GM11168 (cell line): ENCODE results near the gene FAF1.

Source experiments
- in situ Hi-C: fragments of 300-500 bp; cut with MboI; formaldehyde crosslinking; loops from one replicate; pipeline ENCODE4 v1.12.0; 2022; ENCODE audit warnings: low sequenced_read_pairs; ENCODE audit not compliant: unreplicated experiment

Gene FAF1

GRCh38 chr1:50681931-50682330, 278.1 kb downstream of the FAF1 start:
- in situ Hi-C loops, result no loop called here

GRCh38 chr1:50667710-50668356, 292.2 kb downstream of the FAF1 start:
- in situ Hi-C loops, result no loop called here

DNA sequence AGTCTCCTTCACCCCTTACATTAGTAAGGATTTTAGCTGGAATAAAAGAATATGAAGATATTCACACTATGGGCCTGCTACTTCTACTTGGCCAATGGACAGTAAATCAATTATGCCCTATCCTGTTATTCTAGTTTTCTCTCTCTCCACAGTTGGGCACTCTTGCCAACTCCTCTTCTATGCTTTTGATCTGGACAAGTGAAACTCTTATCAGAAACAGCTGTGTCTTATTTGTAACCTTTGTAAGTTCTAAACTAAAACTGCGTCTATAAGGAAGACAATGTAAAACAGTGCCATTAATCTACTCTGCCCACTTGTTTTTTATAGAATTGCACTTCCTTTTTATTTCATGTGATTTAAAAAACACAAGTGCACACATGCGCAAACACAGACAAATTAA, 292.8 kb downstream of the FAF1 start:
- in situ Hi-C loops, result no loop called here

DNA sequence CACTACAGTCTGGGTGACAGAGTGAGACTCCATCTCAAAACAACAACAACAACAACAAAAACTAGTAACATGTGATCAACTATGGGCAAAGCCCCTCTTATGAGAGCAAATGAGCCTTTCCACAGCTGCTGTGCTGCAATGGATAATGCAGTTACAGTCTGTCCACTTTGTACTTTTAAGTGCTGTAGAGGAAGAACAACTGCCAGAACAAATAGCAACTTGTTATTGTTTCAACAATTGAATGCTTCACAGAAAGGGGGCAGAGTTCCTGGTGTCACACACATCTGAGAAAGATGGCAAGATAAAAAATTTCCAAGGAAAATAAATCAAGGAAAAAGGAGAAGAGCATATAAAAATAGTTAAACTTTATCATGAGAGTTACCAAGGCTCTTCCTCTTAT, 293.2 kb downstream of the FAF1 start:
- in situ Hi-C loops, result no loop called here

DNA sequence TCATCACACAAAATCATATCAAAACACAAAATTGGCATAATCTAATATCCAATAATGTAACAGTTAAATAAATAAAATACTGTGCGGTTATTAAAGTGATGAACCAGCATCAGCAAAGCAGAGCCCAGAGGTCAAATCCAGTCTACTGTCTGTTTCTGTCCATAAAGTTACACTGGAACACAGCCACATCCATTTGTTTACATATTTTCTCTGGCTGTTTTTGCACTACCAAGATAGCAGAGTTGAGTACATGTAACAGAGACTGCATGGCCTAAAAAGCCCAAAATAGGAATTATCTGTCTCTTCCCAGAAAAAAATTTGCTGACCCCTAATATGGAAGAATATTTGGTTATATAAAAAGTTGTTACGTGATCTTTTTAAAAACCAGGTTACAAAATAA, 294.7 kb downstream of the FAF1 start:
- in situ Hi-C loops, result no loop called here

DNA sequence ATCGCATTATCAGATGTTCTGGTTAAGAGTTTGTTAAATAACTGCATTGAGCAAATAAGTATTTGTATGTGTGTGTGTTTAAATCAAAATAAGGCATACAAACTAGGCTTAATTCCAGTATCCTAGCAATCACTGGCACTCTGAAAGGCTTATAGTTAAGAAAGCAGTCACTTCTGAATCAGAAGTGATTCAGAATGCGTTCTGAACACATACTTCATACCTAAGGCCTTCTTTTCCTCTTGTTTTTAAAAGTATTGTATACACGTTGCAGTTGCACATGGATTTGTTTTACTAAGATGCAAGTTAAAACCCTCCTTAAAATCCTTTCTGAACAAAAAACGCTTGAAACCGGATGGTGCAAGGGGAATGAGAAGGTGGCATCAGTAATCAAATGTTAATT, 298.4 kb downstream of the FAF1 start:
- in situ Hi-C loops, result no loop called here

DNA sequence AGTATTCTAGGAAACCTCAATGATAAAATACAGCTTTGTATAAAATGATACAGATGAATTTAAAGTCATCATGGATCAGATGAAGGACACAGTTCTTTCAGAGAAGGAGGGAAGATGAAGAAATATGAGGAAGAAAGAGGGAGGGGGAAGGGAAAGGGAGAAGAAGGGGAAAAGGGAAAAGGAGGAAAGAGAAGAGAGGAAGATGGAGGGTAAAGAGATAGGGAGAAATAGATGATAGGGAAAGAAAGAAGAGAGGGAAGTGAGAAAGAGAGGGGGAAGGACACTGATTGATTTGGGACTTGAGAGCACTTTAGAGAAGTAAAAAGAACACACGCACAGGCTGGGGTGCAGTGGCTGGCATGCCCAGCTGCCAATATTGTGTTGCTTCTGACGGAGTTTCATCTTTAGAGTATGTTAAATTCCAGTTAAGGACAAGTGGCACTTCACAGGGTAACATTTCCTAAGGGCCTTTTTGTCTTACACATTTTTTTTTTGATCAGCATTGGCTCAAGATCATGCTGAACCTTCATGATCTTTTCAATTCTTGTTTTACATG, 300.9 kb downstream of the FAF1 start:
- in situ Hi-C loops, result no loop called here

GRCh38 chr1:50658459-50659076, 301.5 kb downstream of the FAF1 start:
- in situ Hi-C loops, result no loop called here

DNA sequence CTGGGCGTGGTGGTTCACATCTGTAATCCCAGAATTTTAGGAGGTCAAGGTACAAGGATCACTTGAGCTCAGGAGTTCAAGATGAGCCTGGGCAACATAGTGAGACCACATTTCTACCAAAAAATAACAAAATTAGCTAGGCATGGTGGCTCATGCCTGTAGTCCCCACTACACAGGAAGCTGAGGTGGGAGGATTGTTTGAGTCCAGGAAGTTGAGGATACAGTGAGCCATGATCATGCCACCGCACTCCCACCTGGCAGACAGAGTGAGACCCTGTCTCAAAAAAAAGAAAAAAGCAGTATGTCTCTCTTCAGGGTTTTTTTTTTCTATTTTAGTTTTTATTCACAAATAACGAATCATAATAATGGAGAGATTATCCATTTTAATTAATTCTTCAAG, 303.1 kb downstream of the FAF1 start:
- in situ Hi-C loops, result no loop called here

- in situ Hi-C loops, result no loop called here
These were observed 308.4 kb downstream of the FAF1 start for GRCh38 chr1:50651476-50652263.

GRCh38 chr1:50646526-50646925, 313.5 kb downstream of the FAF1 start:
- in situ Hi-C loops, result no loop called here

GRCh38 chr1:50645139-50645538, 314.9 kb downstream of the FAF1 start:
- in situ Hi-C loops, result no loop called here

DNA sequence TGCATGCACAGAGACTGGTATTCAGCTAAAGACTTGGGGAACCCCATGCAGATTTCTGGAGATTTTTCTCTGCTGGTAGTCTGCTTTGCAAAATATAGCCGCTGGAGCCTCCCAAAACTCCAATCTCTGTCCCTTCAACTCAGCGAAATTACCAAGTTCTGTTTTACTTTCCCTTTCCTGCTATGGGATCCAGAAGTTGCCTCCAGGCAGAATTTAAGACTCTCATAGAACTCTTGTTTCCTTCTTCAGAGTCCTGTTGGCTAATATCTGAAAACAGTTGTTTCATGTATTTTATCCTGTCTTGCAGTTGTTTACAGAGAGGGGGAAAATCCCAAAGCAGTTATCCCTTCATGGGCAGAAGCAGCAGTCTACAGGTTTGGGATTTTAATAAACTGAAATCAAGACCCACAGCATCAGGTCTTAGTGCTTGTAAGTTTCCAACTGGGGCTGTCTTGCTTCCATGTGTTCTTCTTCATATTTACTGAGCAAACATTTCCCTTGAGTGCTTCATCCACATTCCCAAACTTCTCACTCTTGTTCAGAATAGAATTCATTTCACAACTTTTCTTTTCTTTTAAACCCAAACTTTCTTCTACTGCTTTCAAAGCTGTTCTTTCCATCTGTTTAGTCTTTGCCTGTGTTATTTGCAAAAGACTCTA, 315.5 kb downstream of the FAF1 start:
- in situ Hi-C loops, result no loop called here

- in situ Hi-C loops, result no loop called here
These were observed 322.6 kb downstream of the FAF1 start for GRCh38 chr1:50637460-50637859.

GRCh38 chr1:50634251-50634650, 325.8 kb downstream of the FAF1 start:
- in situ Hi-C loops, result no loop called here

DNA sequence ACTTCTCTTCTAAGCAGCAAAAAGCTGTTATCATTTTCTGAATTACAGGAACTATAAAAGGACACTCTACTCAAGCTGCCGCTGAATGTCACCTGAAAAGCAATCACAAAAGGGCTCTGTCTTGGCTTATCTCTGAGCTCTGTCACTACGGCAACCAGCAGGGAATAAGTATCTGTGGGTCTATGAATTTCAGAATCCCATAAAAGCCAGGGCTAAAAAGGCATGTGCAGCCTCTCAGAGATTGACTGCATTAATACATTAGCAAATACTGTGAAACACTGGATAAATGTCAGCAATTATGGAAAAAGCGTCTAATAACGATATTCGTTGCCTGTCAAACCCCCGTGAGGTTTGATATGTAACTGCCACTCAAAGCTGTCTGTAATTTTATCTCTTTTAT, 326.6 kb downstream of the FAF1 start:
- in situ Hi-C loops, result no loop called here

- in situ Hi-C loops, result no loop called here
These were observed 328.9 kb downstream of the FAF1 start for GRCh38 chr1:50631161-50631560.

- in situ Hi-C loops, result no loop called here
These were observed 337.8 kb downstream of the FAF1 start for GRCh38 chr1:50622259-50622658.

GRCh38 chr1:50620680-50621329, 339.3 kb downstream of the FAF1 start:
- in situ Hi-C loops, result no loop called here

- in situ Hi-C loops, result no loop called here
These were observed 344.9 kb downstream of the FAF1 start for GRCh38 chr1:50615036-50615750.
